IMR-90 (cell line): ENCODE results near the gene AKAP9. TPM values are rescaled to one million over a fixed set of nuclear protein-coding genes. Genes with fewer than 3 reads are reported as not detected.

Experiments
- ATAC-seq: fragments of 200-7000 bp; cut with Tn5 transposase; 2 replicates; pipeline ENCODE4 v1.9.1; 2020; ENCODE audit warnings: low read depth, mild to moderate bottlenecking, moderate library complexity
- BruUV-seq: library from RNA; stranded (reverse); fragments of 400-500 nt; replicated peaks from 2 replicates; lab custom pipeline; 2021; lab: Mats Ljungman, UMichigan
- CTCF ChIA-PET: fragments of 300-600 bp; formaldehyde crosslinking; extraction: SDS; loops from one replicate; lab custom pipeline; 2021; ENCODE audit warnings: antibody characterized with exemption; lab: Yijun Ruan, JAX
- POLR2A ChIA-PET: fragments of 300-600 bp; sonication (Branson Sonifier 250); formaldehyde crosslinking; loops from one replicate; lab custom pipeline; 2022; ENCODE audit warnings: antibody characterized with exemption; ENCODE audit not compliant: unreplicated experiment; lab: Charles Lee
- DNase-seq: peaks from one replicate; pipeline ENCODE4 v3.0.0; 2013
- H2AFZ ChIP-seq: replicated peaks from 2 replicates; pipeline ENCODE3; 2013; ENCODE audit warnings: low read length, mild to moderate bottlenecking; ENCODE audit not compliant: poor library complexity
- H2AK5ac ChIP-seq: 2 replicates; pipeline ENCODE4 v1.6.1; 2013; ENCODE audit warnings: low read depth, low read length, inconsistent platforms
- H2AK9ac ChIP-seq: replicated peaks from 2 replicates; pipeline ENCODE3; 2013; ENCODE audit warnings: mild to moderate bottlenecking, low read depth, low read length, moderate library complexity; ENCODE audit not compliant: poor library complexity
- H2BK120ac ChIP-seq: 2 replicates; pipeline ENCODE4 v1.6.1; 2013; ENCODE audit warnings: low read depth, low read length, inconsistent platforms
- H2BK15ac ChIP-seq: 3 replicates; pipeline ENCODE4 v1.6.1; 2013; ENCODE audit warnings: low read depth, low read length, inconsistent platforms
- H2BK20ac ChIP-seq: 2 replicates; pipeline ENCODE4 v1.6.1; 2013; ENCODE audit warnings: low read depth, mild to moderate bottlenecking, inconsistent platforms, low read length, moderate library complexity
- H2BK5ac ChIP-seq: 2 replicates; pipeline ENCODE4 v1.6.1; 2013; ENCODE audit warnings: mild to moderate bottlenecking, low read depth, low read length, inconsistent platforms; ENCODE audit not compliant: poor library complexity, severe bottlenecking
- H3K14ac ChIP-seq: replicated peaks from 2 replicates; pipeline ENCODE4 v1.6.1; 2013; ENCODE audit warnings: low read depth, low read length, inconsistent platforms
- H3K18ac ChIP-seq: 2 replicates; pipeline ENCODE4 v1.6.1; 2013; ENCODE audit warnings: low read depth, low read length, control low read depth
- H3K23ac ChIP-seq: 2 replicates; pipeline ENCODE4 v1.6.1; 2013; ENCODE audit warnings: low read depth, low read length, inconsistent platforms
- H3K27ac ChIP-seq: 2 replicates; pipeline ENCODE4 v1.5.1; 2013; ENCODE audit warnings: mild to moderate bottlenecking, control low read depth, low read length; ENCODE audit not compliant: insufficient read depth
- H3K27me3 ChIP-seq: 2 replicates; pipeline ENCODE4 v1.6.1; 2013; ENCODE audit warnings: low read length; ENCODE audit not compliant: control insufficient read depth, insufficient read depth
- H3K36me3 ChIP-seq: 2 replicates; pipeline ENCODE4 v1.6.1; 2013; ENCODE audit warnings: low read length, mixed read lengths; ENCODE audit not compliant: control insufficient read depth, insufficient read depth
- H3K4ac ChIP-seq: 2 replicates; pipeline ENCODE4 v1.6.1; 2013; ENCODE audit warnings: low read depth, low read length, inconsistent platforms
- H3K4me1 ChIP-seq: 2 replicates; pipeline ENCODE4 v1.6.1; 2013; ENCODE audit warnings: low read length, mixed read lengths; ENCODE audit not compliant: control insufficient read depth, insufficient read depth
- H3K4me2 ChIP-seq: 2 replicates; pipeline ENCODE4 v1.6.1; 2013; ENCODE audit warnings: low read depth, mild to moderate bottlenecking, control low read depth, low read length, moderate library complexity
- H3K4me3 ChIP-seq: 2 replicates; pipeline ENCODE4 v1.5.1; 2013; ENCODE audit warnings: low read depth, mild to moderate bottlenecking, control low read depth, low read length, moderate library complexity; ENCODE audit not compliant: insufficient read depth
- H3K56ac ChIP-seq: 2 replicates; pipeline ENCODE4 v1.6.1; 2013; ENCODE audit warnings: low read length, inconsistent platforms; ENCODE audit not compliant: insufficient read depth; ENCODE audit errors: extremely low read depth
- H3K79me1 ChIP-seq, 2 experiments: 2 replicates each; pipeline ENCODE4 v1.6.1; 2013; ENCODE audit warnings: low read length in 2 of 2, inconsistent platforms in 1 of 2, low read depth in 1 of 2
- H3K9ac ChIP-seq: 2 replicates; pipeline ENCODE4 v1.6.1; 2013; ENCODE audit warnings: low read depth, low read length, control low read depth
- H3K9me1 ChIP-seq: 2 replicates; pipeline ENCODE4 v1.6.1; 2013; ENCODE audit warnings: low read length, inconsistent platforms; ENCODE audit not compliant: insufficient read depth
- H3K9me3 ChIP-seq: 2 replicates; pipeline ENCODE4 v1.6.1; 2013; ENCODE audit warnings: low read length; ENCODE audit not compliant: control insufficient read depth, insufficient read depth
- H4K20me1 ChIP-seq: 2 replicates; pipeline ENCODE4 v1.6.1; 2013; ENCODE audit warnings: low read length, inconsistent platforms; ENCODE audit not compliant: insufficient read depth
- H4K5ac ChIP-seq: 2 replicates; pipeline ENCODE4 v1.6.1; 2013; ENCODE audit warnings: mild to moderate bottlenecking, low read depth, low read length, control low read depth
- H4K8ac ChIP-seq, 2 experiments: 2 replicates each; pipeline ENCODE4 v1.6.1; 2013; ENCODE audit warnings: low read depth in 2 of 2, low read length in 2 of 2, control low read depth in 1 of 2, inconsistent platforms in 1 of 2
- H4K91ac ChIP-seq: 2 replicates; pipeline ENCODE4 v1.6.1; 2013; ENCODE audit warnings: low read depth, low read length, inconsistent platforms; ENCODE audit not compliant: insufficient read depth
- BHLHE40 ChIP-seq: fragments of 150-350 bp; IDR thresholded peaks from 2 replicates; pipeline ENCODE4 v1.6.1; 2016; ENCODE audit warnings: mild to moderate bottlenecking, low read depth, low read length
- CEBPB ChIP-seq: IDR thresholded peaks from 2 replicates; pipeline ENCODE4 v1.6.1; 2012; ENCODE audit warnings: low read depth, low read length, improper control_type of control experiment
- CHD1 ChIP-seq: IDR thresholded peaks from 2 replicates; pipeline ENCODE4 v1.6.1; 2012; ENCODE audit warnings: low read depth, low read length, improper control_type of control experiment
- ELK1 ChIP-seq: fragments of 150-350 bp; IDR thresholded peaks from 2 replicates; pipeline ENCODE4 v1.6.1; 2016; ENCODE audit warnings: low read depth, mild to moderate bottlenecking, low read length, moderate library complexity, borderline replicate concordance
- FOS ChIP-seq: fragments of 150-350 bp; IDR thresholded peaks from 2 replicates; pipeline ENCODE4 v1.6.1; 2016; ENCODE audit warnings: low read depth, low read length
- MAFK ChIP-seq: IDR thresholded peaks from 2 replicates; pipeline ENCODE4 v1.6.1; 2012; ENCODE audit warnings: low read depth, low read length, improper control_type of control experiment
- MAZ ChIP-seq: IDR thresholded peaks from 2 replicates; pipeline ENCODE4 v1.6.1; 2012; ENCODE audit warnings: low read depth, mild to moderate bottlenecking, low read length, improper control_type of control experiment, moderate library complexity, borderline replicate concordance
- NFE2L2 ChIP-seq: fragments of 150-350 bp; IDR thresholded peaks from 2 replicates; pipeline ENCODE4 v1.6.1; 2016; ENCODE audit warnings: low read depth, mild to moderate bottlenecking, low read length
- POLR2A ChIP-seq: IDR thresholded peaks from 2 replicates; pipeline ENCODE4 v1.6.1; 2012; ENCODE audit warnings: mild to moderate bottlenecking, low read depth, low read length
- RAD21 ChIP-seq: IDR thresholded peaks from 2 replicates; pipeline ENCODE4 v1.6.1; 2012; ENCODE audit warnings: low read length, improper control_type of control experiment
- RCOR1 ChIP-seq: IDR thresholded peaks from 2 replicates; pipeline ENCODE4 v1.6.1; 2012; ENCODE audit warnings: mild to moderate bottlenecking, low read length, improper control_type of control experiment; ENCODE audit not compliant: insufficient replicate concordance
- RFX5 ChIP-seq: IDR thresholded peaks from 2 replicates; pipeline ENCODE4 v1.8.0; 2012; ENCODE audit warnings: low read depth, mild to moderate bottlenecking, low read length, moderate library complexity
- SMC3 ChIP-seq: fragments of 150-350 bp; IDR thresholded peaks from 2 replicates; pipeline ENCODE4 v1.6.1; 2016; ENCODE audit warnings: low read depth, mild to moderate bottlenecking, antibody characterized with exemption, low read length, moderate library complexity
- WGBS, 2 experiments: methylation state at CpG; one replicate each; pipeline versions ENCODE4 v1.1.5 to v1.1.7; 2013; ENCODE audit warnings: missing lambda C conversion rate in 2 of 2; ENCODE audit not compliant: insufficient read length in 1 of 2; ENCODE audit errors: extremely low coverage in 2 of 2; 5-methylcytosine and 5-hydroxymethylcytosine counted together
- dilution Hi-C: fragments of 300-500 bp; cut with HindIII; formaldehyde crosslinking; loops from one replicate; pipeline ENCODE4 v1.14.3; 2018; ENCODE audit warnings: low sequenced_read_pairs; ENCODE audit not compliant: unreplicated experiment
- in situ Hi-C: fragments of 300-500 bp; cut with MboI; formaldehyde crosslinking; loops from 3 replicates; pipeline ENCODE4 v1.14.3; 2019; ENCODE audit warnings: low sequenced_read_pairs, inconsistent platforms, mixed read lengths
- intact Hi-C: fragments of 100-400 bp; cut with micrococcal nuclease; formaldehyde crosslinking; loops from 2 replicates; pipeline ENCODE4 v1.10.0; 2022
- polyA plus RNA-seq, 3 experiments: library from polyadenylated mRNA; depleted of rRNA; stranded (reverse); fragments of >200 nt; gene quantifications; 2 replicates each; pipeline ENCODE4 v1.2.3, GENCODE V29; 2012; ENCODE audit warnings: low replicate concordance in 1 of 3
- total RNA-seq: library from RNA; depleted of rRNA; stranded (reverse); fragments of >200 nt; gene quantifications from 2 replicates; pipeline ENCODE4 v1.2.3, GENCODE V29; 2012
- TF ChIP-seq, protein P1 (sequence below): fragments of 150-350 bp; IDR thresholded peaks from 2 replicates; pipeline ENCODE4 v1.6.1; 2017; ENCODE audit warnings: mild to moderate bottlenecking, antibody characterized with exemption, low read length, low read depth
- TF ChIP-seq, protein P2 (sequence below): conservative IDR thresholded peaks from 2 replicates; pipeline ENCODE4 v1.5.1; 2012; ENCODE audit warnings: mild to moderate bottlenecking, low read depth, low read length, improper control_type of control experiment

Gene AKAP9
- total and polyA plus RNA-seq, 2 of the 4 experiments (the other 2 are of a cell fraction): 9.7 to 25.3 TPM

GRCh38 chr7:91941450-91941849 is 788 bp downstream of the AKAP9 start:
- peak overlapping the region; percentile 65 for H3K18ac ChIP-seq
- H2BK120ac ChIP-seq: peak overlapping the region; percentile 47
- peak overlapping the region; percentile 91 for H3K4me2 ChIP-seq
- peaks cover 6 to 47% of the 10 kb centered on the region in 2 experiments for H3K79me1 ChIP-seq
- WGBS, 2 experiments: 6% methylated on average over 3 of the region's 7 CpGs; no CpG with 5 or more reads in 1 of the 2 experiments
- intact Hi-C loops (loop anchor here (2.0 to 10.0 kb wide), 5 partner anchors 61 to 857 kb away; partner anchors contain the start of genes FZD1, GATAD1 and MTERF1), dilution Hi-C loops (no loop called here), in situ Hi-C loops (no loop called here)
- H2BK5ac ChIP-seq: peak overlapping the region; percentile 92
- H2AK5ac ChIP-seq: peak overlapping the region; percentile 42; the same call in 1 of the 2 replicates
- H3K9me1 ChIP-seq: peaks cover 1% of the 10 kb centered on the region; the same call in 1 of the 2 replicates
- peak overlapping the region; percentile 98 for H3K27ac ChIP-seq
- ATAC-seq (peak; percentile 3), DNase-seq (peak; percentile 18)
- peak overlapping the region; percentile 77 for H3K4ac ChIP-seq
- H4K5ac ChIP-seq: peak overlapping the region; percentile 73
- peak overlapping the region; percentile 58 for H2AK9ac ChIP-seq
- H3K23ac ChIP-seq: peak overlapping the region; percentile 94
- no peaks in the 10 kb centered on the region for H3K27me3 ChIP-seq
- no peaks in the 10 kb centered on the region for H3K9me3 ChIP-seq
- H4K91ac ChIP-seq: peak overlapping the region; percentile 67; the same call in 1 of the 2 replicates
- TF ChIP-seq POLR2A: no peak
- TF ChIP-seq CHD1: no peak
- TF ChIP-seq RAD21: no peak
- TF ChIP-seq FOS: no peak
- no peak for TF ChIP-seq CEBPB
- TF ChIP-seq SMC3: no peak
- no peak for TF ChIP-seq ELK1
- no peak for TF ChIP-seq RFX5
- TF ChIP-seq, protein P1, sequence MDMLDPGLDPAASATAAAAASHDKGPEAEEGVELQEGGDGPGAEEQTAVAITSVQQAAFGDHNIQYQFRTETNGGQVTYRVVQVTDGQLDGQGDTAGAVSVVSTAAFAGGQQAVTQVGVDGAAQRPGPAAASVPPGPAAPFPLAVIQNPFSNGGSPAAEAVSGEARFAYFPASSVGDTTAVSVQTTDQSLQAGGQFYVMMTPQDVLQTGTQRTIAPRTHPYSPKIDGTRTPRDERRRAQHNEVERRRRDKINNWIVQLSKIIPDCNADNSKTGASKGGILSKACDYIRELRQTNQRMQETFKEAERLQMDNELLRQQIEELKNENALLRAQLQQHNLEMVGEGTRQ: no peak
- TF ChIP-seq, protein P2, sequence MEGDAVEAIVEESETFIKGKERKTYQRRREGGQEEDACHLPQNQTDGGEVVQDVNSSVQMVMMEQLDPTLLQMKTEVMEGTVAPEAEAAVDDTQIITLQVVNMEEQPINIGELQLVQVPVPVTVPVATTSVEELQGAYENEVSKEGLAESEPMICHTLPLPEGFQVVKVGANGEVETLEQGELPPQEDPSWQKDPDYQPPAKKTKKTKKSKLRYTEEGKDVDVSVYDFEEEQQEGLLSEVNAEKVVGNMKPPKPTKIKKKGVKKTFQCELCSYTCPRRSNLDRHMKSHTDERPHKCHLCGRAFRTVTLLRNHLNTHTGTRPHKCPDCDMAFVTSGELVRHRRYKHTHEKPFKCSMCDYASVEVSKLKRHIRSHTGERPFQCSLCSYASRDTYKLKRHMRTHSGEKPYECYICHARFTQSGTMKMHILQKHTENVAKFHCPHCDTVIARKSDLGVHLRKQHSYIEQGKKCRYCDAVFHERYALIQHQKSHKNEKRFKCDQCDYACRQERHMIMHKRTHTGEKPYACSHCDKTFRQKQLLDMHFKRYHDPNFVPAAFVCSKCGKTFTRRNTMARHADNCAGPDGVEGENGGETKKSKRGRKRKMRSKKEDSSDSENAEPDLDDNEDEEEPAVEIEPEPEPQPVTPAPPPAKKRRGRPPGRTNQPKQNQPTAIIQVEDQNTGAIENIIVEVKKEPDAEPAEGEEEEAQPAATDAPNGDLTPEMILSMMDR: no peak
- no peak for TF ChIP-seq MAFK
- no peak for TF ChIP-seq NFE2L2
- no peak for TF ChIP-seq RCOR1
- no peak for TF ChIP-seq MAZ
- no peak for TF ChIP-seq BHLHE40
- peaks cover 3% of the 10 kb centered on the region; the same call in 1 of the 2 replicates for H3K4me1 ChIP-seq
- CTCF ChIA-PET: interaction anchor here (0.7 to 0.8 kb wide), 2 partner anchors 111 to 485 kb away, joined by 3 to 4 read pairs; no protein-coding TSS in a partner anchor
- peaks cover 13% of the 10 kb centered on the region; the same call in 1 of the 2 replicates for H4K20me1 ChIP-seq
- H2BK20ac ChIP-seq: no peak overlapping the region
- H4K8ac ChIP-seq: peak overlapping the region; percentile 61 to 87; a peak in 2 of 4 replicates
- peak overlapping the region; percentile 80 for H3K4me3 ChIP-seq
- peak overlapping the region; percentile 15; the same call in 1 of the 3 replicates for H2BK15ac ChIP-seq
- H2AFZ ChIP-seq: peak overlapping the region; percentile 98
- no peaks in the 10 kb centered on the region for H3K36me3 ChIP-seq
- no TSS peak for BruUV-seq
- peak overlapping the region; percentile 98 for H3K9ac ChIP-seq
- POLR2A ChIA-PET: no interaction called here
- peak overlapping the region; percentile 92 for H3K14ac ChIP-seq
- peak overlapping the region; percentile 58 for H3K56ac ChIP-seq
